GM04503 (cell line): ENCODE measurements around the gene PPFIBP1.
"Not testable (repeated sequence)": the region's sequence is repeated elsewhere in the genome, so short reads cannot be mapped to it uniquely, and the experiment has no call there.

Experiments used
- DNase-seq: peaks from one replicate; pipeline ENCODE4 v3.0.0-alpha.2; 2012; ENCODE audit warnings: low read depth

Gene PPFIBP1

DNA sequence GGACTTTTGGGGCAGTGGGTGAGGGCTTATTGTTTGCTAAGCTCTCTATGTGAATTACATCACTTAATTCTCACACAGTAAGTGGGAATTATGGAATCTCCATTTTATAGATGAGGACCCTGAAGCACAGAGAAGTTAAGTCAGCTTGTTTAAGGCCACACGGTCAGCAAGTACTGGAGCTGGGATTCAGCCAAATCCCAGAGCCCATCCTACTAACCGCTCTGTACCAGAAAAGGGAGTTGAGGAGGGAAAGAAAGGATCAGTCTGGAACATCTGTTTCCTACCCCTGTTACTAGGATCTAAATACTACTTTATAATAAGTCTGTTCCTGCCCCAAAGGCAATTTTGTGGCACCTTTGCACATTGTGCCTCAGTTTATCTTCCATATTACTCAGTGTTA, 42.6 kb downstream of the PPFIBP1 start:
- no peak for DNase-seq

- peak; percentile 75 for DNase-seq
Measured at GRCh38 chr12:27571463-27571862, 47.5 kb downstream of the PPFIBP1 start.

DNA sequence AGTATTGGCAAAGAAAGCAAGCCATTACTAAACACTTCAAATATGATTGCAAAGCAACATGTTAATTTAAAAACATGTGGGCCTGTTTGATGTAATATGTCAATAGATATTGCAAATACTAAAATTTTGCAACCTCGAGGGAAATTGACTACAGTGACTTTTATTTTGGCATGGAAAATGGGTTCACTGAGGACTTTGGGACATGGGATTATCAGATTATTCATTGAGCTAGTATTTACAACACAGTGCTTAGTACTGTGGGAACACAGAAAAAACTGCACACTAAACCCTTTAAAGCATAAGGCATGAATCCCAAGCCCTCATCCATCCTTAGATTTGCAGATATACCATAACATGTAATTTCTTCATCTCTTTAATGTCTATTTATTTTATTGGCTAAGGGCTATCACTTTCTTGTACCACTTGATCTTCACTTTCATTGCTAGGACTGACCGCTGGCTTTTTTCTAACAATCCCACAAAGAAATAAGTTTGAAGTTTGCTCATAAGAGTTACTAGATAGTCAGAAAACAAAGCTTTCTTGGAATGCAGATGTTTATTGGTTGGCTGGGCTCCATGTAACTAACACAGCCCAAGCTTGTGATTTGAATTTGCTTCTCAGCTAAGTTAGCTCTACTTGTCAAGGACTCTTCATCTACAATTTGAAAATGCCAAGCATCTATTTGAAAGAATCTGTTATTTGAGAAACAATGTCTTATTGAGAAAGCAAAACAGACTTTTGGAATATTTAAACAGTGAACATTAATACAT, 48.7 kb downstream of the PPFIBP1 start:
- DNase-seq: no peak

DNA sequence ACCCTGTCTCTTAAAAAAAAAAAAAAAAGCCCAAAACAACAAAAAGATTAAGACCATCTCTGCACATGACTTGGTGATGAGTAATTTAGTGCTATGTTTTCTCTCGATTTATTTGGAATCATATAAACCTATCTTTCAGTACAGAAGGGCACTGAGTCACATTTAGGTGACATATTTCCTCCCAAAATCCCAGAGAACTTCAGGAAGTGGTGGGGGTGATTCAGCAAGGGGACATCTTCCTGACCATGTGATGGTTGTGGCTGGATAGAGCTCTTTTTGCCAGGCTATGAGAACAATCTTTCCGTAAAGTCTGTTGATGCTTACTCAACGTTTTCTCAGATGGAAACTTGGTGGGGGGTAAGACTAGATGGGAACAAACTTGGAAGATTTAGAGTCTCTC, 50.0 kb downstream of the PPFIBP1 start:
- DNase-seq: peak; percentile 87

DNA sequence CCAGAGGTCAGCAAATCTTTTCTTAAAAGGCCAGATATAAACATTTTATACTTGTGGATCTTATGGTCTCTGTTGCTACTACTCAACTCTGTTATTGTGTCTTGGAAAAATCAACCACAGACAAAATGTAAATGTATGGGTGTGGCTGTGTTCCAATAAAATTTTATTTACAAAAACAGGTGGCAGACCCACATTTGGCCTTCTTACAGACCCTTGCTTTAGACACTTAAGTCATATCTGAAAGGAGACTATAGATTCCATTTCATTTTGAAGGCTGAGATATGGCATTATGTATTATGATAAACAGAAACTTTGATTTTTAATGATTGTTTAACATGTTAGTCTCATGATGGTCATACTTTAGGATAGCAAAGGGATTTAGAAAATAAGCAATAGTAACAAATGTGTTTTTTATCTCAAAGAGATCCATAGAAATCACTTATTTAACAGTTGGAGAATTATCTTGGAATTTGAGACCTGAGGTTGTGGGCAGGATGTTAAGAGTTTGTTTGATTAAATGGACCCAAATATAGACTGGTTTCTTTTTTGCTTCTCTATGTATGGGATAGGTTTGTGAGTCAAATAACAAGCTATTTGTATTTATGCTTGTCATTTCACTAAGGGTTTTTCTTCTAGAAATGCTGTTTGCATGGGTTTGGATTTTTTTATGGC, 51.2 kb downstream of the PPFIBP1 start:
- no peak for DNase-seq

- no peak for DNase-seq
Measured at GRCh38 chr12:27575762-27576118, 51.7 kb downstream of the PPFIBP1 start.

DNA sequence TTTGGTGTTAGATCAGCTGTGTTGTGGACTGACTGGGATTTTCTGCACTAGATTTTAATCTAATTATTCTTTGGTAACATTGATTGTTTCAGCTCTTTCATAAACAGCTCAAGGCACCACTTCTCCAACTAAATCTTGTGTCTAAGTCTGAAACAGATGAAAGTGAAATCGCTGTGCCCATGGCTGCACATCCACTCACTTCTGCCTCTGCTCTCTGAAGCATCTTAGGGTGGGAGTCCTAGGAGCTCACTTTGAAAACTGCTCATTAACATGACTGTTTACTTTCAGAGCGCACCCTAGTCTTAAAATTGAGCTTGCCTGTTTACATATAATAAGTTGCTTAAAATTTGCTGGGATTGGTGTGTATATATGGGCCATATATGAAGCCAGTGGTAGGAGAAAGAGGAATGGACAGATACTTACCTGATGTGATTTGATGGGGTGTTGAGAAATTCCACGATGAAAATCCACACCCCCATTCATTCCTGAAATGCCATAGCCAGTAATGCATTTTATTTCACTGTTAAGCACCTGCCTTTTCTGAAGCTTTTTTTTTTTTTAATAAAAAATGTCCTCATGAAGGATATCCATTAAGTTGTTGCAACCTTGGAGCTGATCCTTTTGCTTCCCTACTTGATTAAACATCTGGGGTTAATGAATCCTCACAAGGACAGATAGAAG, 52.8 kb downstream of the PPFIBP1 start:
- DNase-seq: no peak

DNA sequence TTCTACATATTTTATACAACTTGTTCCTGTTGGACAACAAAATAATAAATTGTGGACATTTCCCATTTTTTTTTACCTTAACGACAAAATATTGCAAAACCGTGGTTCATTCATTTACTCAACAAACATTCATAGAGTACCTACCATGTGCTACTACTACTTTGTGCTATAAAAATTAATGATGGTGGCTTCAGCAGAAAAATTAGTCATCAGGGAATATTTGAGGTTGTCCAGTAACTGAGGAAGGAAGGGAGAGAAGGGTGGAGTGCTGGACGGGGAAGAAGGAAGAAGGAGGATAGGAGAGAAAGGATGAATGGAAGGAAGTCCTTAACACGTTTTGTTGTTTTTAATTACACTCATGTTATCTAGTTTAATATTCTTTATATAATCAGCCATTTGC, 53.7 kb downstream of the PPFIBP1 start:
- no peak for DNase-seq

- DNase-seq: no peak
Measured at GRCh38 chr12:27578689-27579372, 54.8 kb downstream of the PPFIBP1 start.

- no peak for DNase-seq
Measured at GRCh38 chr12:27580561-27581330, 56.7 kb downstream of the PPFIBP1 start.

GRCh38 chr12:27581331-27581671, 57.3 kb downstream of the PPFIBP1 start:
- not testable (repeated sequence) for DNase-seq

DNA sequence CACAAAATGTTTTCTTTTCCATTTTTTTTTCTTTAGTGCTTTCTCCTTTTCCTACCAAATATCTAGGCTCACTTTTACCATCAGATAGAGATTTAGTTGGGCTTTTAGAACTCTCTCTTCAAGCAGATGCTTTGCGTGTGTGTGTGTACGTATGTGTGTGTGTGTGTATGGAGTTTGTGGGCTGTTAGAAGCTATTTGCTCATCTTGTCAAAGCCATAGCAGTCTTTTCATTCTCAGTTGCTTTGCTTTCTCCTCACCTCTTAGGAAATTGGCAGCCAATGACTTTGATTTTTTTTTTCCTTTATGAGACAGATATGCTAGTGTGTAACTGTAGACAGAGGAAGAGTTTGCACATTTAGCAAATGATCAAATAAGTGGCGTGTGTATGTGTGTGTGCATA, 57.8 kb downstream of the PPFIBP1 start:
- not testable (repeated sequence) for DNase-seq

- not testable (repeated sequence) for DNase-seq
Measured at GRCh38 chr12:27582445-27582844, 58.4 kb downstream of the PPFIBP1 start.

- DNase-seq: no peak
Measured at GRCh38 chr12:27583057-27583797, 59.2 kb downstream of the PPFIBP1 start.

DNA sequence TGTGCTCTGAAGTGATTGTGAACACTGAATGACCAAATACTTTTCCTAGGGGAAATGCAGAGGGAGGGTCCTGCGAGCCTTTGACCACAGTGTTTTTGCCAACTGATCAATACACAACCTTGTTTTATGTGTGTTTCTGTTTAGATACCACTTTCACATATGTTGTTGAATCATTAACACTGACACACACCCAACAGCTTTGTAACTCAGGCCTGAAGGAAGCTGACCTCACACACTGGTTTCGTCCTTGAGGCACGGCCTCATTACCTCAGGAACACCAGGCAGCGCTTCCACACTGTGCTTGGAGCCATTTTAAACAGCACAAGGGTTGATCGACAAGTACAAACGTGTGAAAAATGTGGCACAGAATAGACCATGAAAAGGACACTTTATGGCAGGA, 60.0 kb downstream of the PPFIBP1 start:
- DNase-seq: no peak

DNA sequence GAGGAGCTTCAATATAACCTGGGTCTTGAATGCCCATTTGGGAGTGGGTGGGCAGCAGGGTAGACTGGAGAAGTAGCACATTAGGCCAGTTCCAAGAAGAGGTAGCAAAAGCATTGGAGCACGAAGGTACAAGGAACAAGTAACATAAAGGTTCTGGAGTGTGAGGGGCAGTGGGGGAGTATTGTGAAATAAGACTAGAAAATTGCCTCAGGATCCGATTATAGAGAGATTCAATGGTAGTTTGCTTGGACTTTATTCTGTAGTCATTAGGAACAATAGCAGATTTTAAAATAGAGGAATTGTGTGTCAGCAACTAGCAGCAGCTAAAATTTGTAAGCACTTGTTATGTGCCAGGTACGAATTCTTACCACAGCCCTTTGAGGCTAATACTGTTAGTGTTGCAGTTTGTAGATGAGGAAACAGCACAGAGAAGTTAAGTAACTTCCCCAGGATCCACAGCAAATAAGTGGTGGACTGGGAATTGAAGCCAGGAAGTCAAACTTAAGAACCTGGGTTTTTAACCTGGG, 61.8 kb downstream of the PPFIBP1 start:
- DNase-seq: no peak

DNA sequence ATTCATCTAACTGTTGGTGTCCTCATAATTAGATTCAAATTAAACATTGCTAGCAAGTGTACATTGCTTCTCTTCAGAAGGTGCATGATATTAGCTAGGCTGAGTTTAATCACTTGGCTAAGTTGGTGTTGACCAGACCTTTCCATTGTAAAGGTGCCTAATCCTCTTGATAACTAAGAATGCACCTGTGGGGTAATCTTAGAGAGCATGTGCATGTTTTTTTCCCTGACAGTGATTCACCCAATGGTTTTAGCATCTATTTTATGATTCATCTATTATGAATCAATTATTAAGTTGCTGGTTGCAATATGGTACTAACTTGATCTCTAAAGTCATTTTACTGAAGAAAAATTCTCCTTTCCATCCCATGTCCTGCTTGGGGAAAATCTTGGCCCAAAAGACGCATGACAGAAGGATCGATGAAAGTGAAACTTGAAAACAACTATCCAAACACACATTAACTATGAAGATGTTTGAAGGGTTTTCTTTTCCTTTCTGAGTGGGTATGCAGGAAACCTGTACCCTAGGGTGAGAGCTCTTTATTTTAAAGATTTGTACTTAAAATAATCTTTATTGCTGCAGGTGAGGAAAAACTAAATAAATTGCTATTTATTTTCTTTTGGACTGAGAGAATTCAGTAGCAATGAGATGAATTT, 64.2 kb downstream of the PPFIBP1 start:
- DNase-seq: not testable (repeated sequence)

GRCh38 chr12:27588776-27589175, 64.8 kb downstream of the PPFIBP1 start:
- DNase-seq: no peak

- no peak for DNase-seq
Measured at GRCh38 chr12:27589419-27589818, 65.4 kb downstream of the PPFIBP1 start.

DNA sequence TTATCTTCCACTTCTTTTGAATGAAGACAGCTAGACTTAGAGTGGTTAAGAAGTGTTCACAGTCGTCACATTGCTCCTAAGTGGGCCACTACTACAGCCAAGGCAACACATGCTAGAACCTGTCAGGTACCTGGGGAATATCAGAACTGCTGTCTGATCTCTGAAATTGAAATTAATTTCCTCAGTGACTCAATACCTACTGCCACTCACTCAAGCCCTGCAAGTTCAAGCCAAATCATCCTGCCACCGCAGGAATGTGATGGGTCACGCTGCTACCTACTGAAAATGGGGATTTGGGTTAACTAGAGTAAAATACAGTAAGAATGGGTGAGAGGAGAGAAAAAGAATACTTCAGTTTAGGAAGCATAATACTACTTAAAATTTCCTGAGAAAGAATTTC, 67.7 kb downstream of the PPFIBP1 start:
- not testable (repeated sequence) for DNase-seq
